AG10803 (cell line): ENCODE results near the gene CACNA1C.

Source experiments
- DNase-seq: peaks from one replicate; pipeline ENCODE4 v3.0.0; 2010; ENCODE audit warnings: low read depth
- H3K4me3 ChIP-seq: 2 replicates; pipeline ENCODE4 v1.5.1; 2011; ENCODE audit warnings: mild to moderate bottlenecking, low read length, control low read depth
- TF ChIP-seq, protein P1 (sequence below): conservative IDR thresholded peaks from 2 replicates; pipeline ENCODE4 v1.5.1; 2011; ENCODE audit warnings: mild to moderate bottlenecking, low read length, control low read depth, inconsistent platforms

CACNA1C gene

DNA sequence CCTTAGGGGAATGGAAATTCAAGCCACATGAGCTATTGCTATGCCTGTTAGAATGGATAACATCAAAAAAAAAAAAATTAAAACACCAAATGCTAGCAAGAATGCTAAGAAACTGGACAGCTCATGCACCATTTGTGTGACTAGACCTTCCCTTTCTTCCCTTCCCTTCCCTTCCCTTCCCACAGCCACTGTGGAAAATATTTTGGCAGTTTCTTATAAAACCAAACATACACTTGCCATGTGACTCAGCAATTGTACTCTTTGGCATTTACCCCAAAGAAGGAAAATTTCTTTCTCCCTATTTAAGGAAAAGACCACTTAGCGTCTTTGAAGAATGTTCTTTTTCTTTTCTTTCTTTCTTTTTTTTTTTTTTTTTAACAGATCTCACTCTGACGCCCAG lies 692.9 kb downstream of the CACNA1C start:
- peak; percentile 4 for DNase-seq
- TF ChIP-seq, protein P1, sequence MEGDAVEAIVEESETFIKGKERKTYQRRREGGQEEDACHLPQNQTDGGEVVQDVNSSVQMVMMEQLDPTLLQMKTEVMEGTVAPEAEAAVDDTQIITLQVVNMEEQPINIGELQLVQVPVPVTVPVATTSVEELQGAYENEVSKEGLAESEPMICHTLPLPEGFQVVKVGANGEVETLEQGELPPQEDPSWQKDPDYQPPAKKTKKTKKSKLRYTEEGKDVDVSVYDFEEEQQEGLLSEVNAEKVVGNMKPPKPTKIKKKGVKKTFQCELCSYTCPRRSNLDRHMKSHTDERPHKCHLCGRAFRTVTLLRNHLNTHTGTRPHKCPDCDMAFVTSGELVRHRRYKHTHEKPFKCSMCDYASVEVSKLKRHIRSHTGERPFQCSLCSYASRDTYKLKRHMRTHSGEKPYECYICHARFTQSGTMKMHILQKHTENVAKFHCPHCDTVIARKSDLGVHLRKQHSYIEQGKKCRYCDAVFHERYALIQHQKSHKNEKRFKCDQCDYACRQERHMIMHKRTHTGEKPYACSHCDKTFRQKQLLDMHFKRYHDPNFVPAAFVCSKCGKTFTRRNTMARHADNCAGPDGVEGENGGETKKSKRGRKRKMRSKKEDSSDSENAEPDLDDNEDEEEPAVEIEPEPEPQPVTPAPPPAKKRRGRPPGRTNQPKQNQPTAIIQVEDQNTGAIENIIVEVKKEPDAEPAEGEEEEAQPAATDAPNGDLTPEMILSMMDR: no peak
- no peak overlapping the region for H3K4me3 ChIP-seq
